RWPE2 (cell line): ENCODE data around the gene CEACAM8.
A peak's percentile ranks its signal among the peaks of the same experiment; 100 is the strongest.
"Not testable (repeated sequence)": the region's sequence is repeated elsewhere in the genome, so short reads cannot be mapped to it uniquely, and the experiment has no call there.

Source experiments
- ATAC-seq: fragments of 200-7000 bp; cut with Tn5 transposase; 3 replicates; pipeline ENCODE4 v1.9.1; 2021; ENCODE audit warnings: low read depth
- DNase-seq: peaks from one replicate; pipeline ENCODE4 v3.0.0-alpha.2; 2020; ENCODE audit warnings: low spot score
- H3K27ac ChIP-seq: fragments of 450-650 bp; 2 replicates; pipeline ENCODE4 v1.5.1; 2017; ENCODE audit warnings: mild to moderate bottlenecking; ENCODE audit not compliant: poor library complexity, severe bottlenecking
- H3K27me3 ChIP-seq: fragments of 250-450 bp; sonication (Bioruptor Pico); 2 replicates; pipeline ENCODE4 v1.5.1; 2021; ENCODE audit warnings: mild to moderate bottlenecking, moderate library complexity; ENCODE audit not compliant: insufficient read depth, poor library complexity, severe bottlenecking
- H3K36me3 ChIP-seq: fragments of 250-450 bp; sonication (Bioruptor Pico); 2 replicates; pipeline ENCODE4 v1.5.1; 2020; ENCODE audit warnings: low read depth, mild to moderate bottlenecking, moderate library complexity
- H3K4me1 ChIP-seq: fragments of 250-450 bp; sonication (Bioruptor Pico); 2 replicates; pipeline ENCODE4 v1.5.1; 2021; ENCODE audit warnings: mild to moderate bottlenecking, moderate library complexity; ENCODE audit not compliant: insufficient read depth, poor library complexity, severe bottlenecking
- H3K4me3 ChIP-seq: fragments of 250-450 bp; sonication (Bioruptor Pico); 2 replicates; pipeline ENCODE4 v1.5.1; 2021; ENCODE audit warnings: mild to moderate bottlenecking, moderate library complexity; ENCODE audit not compliant: severe bottlenecking
- H3K9me3 ChIP-seq: fragments of 250-450 bp; sonication (Bioruptor Pico); 2 replicates; pipeline ENCODE4 v1.5.1; 2021; ENCODE audit warnings: mild to moderate bottlenecking, moderate library complexity; ENCODE audit not compliant: severe bottlenecking
- CTCF ChIP-seq: fragments of 450-650 bp; IDR thresholded peaks from one replicate; pipeline ENCODE4 v1.5.1; 2017; ENCODE audit warnings: mild to moderate bottlenecking, moderate library complexity; ENCODE audit not compliant: poor library complexity, severe bottlenecking

Gene CEACAM8

DNA sequence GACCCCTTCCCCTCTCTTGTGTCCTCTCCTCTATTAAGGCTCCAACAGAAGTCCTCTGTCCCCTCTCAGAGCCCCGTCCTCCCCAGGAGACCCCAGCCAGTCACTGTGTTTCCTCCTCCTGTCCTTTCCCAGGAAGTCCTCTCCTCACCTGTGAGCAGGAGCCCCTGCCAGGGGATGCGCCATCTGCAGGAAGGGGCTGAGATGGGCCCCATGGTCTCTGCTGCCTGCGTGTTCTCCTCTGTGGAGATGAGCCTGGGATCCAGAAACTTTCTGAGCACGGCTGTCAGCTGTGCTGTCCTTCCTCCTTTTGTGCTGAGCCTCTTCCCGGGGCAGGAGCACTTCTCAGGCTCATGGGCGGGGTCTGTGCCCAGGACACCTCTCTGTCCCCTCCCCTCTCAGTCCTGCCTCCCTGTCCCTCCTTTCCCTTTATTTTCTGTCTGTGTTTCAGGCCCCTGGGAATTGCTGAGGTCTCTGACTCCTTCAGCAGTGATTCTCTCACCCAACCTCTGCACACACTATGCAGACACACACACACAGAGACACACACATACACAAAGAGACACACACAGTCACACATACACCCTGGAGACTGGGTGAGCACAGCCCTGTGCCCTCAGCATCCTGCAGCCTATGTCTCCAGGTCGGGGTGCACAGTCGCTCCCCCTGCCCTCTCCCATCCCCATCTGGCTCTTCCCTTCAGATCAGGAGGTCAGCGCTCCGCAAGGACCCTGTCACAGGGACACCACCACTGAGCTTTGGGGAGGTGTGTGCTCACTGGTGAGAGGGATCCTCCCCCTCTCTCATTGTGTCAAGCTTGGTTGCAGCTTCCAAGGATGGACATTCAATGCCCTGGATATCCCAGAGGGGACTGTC lies at the start of gene CEACAM8:
Gene CEACAM8 (minus strand): TSS at position 308 of the 873 bp plus-strand sequence. CDS start 96 bp downstream, at position 212.
- ATAC-seq, result no peak
- Histone ChIP-seq H3K4me1 (no peaks in the 10 kb centered on the region), H3K27me3 (no peaks in the 10 kb centered on the region), H3K4me3 (no peak within 1 kb of the TSS), H3K27ac (no peak within 1 kb of the TSS), H3K36me3 (no peaks in the 10 kb centered on the region), H3K9me3 (no peaks in the 10 kb centered on the region)
- DNase-seq, result no peak
- TF ChIP-seq CTCF, result no peak

GRCh38 chr19:42639324-42640092 lies 44.8 kb upstream of the CEACAM8 start:
- not testable (repeated sequence) for H3K27me3 ChIP-seq, H3K27ac ChIP-seq, DNase-seq, ATAC-seq, H3K9me3 ChIP-seq, H3K36me3 ChIP-seq, H3K4me1 ChIP-seq, H3K4me3 ChIP-seq

DNA sequence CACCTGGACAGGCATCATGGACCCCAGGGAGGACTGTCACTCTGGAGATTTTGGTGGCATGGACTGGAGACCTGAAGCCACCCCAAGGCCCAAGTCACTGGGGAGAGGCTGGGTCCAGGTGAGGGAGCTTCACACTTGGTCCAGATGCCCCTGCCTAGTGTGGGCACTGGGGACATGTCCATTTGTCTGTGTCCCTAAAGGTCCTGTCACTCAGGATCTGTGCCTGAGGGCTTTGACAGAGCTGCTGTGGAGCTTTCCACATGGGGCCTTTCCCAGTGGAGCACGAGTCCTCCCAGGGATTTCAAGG lies 40.5 kb upstream of the CEACAM8 start:
- peak; percentile 54 for TF ChIP-seq CTCF
- Histone ChIP-seq H3K4me1 (no peaks in the 10 kb centered on the region), H3K27ac (no peak overlapping the region), H3K27me3 (no peaks in the 10 kb centered on the region), H3K4me3 (no peak overlapping the region), H3K9me3 (no peaks in the 10 kb centered on the region), H3K36me3 (no peaks in the 10 kb centered on the region)
- ATAC-seq (no peak), DNase-seq (no peak)

DNA sequence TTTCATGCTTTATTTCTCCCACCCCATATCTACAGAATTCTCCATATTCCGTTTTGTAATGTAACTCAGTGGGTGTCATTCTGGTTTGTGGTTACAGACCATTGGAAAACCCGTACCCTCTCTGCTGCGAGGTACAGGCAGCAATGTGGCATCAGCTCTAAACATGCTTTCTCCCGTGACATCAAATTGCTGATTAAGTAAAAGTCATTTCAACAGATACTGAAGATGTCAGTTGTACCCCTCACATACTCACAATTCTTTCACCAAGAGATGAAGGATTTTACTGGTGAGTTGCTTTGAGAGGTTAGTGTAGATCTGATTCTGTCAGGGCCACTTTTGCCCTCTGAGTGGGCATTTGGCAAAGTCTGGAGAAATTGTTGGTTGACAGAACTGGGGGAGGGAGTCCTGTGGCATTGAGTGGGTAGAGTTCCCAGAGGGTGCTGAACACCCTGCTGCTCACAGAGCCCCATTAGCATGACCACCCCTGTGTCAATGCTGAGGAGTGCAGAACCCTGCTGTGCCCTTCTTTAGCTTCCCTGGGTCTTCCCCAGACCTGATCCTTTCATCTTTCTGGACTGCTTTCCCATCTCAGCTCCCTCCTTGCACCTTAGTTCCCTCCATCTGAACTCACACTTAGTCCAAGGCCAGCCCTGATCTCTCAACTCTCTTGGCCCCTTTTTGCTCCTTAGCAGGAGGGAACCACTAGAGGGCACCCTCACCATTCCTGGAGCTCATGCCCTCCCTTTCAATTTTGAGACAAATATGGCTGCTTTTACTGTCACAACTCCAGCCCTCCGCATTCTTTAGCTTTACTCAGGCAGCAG lies 39.9 kb upstream of the CEACAM8 start:
- no peaks in the 10 kb centered on the region for H3K36me3 ChIP-seq
- TF ChIP-seq CTCF, result peak; percentile 77
- no peak overlapping the region for H3K4me3 ChIP-seq
- ATAC-seq, result peak; percentile 54; the same call in 1 of the 3 replicates
- no peak for DNase-seq
- no peaks in the 10 kb centered on the region for H3K9me3 ChIP-seq
- H3K27ac ChIP-seq, result no peak overlapping the region
- H3K27me3 ChIP-seq, result no peaks in the 10 kb centered on the region
- no peaks in the 10 kb centered on the region for H3K4me1 ChIP-seq

DNA sequence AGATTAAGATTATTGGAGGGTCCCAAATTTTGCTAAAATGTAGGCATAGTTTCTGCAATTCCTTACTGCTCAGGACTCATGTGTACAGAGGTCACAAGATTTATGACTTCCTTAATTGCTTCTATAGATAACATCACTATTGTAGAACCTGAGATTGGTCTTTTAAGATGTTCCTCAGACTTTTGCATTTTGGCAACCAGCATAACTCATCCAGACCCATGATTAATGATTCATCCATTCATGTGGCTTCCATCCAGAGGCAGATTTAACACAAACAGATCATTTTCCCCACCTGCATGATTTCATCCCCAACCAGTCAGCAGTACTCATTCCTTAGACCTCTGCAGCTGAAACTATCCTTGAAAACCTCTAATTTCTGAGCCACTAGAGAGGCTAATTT lies 34.5 kb upstream of the CEACAM8 start:
- H3K27me3 ChIP-seq, result no peaks in the 10 kb centered on the region
- no peak overlapping the region for H3K27ac ChIP-seq
- no peaks in the 10 kb centered on the region for H3K4me1 ChIP-seq
- no peak for ATAC-seq
- H3K36me3 ChIP-seq, result no peaks in the 10 kb centered on the region
- no peak for TF ChIP-seq CTCF
- DNase-seq, result no peak
- H3K9me3 ChIP-seq, result no peaks in the 10 kb centered on the region
- no peak overlapping the region for H3K4me3 ChIP-seq
